PFSK-1 (cell line): Measurements from ENCODE around the gene GPR137B.

Source experiments
- FOXP2 ChIP-seq: optimal IDR thresholded peaks from 2 replicates; pipeline ENCODE3; 2011; ENCODE audit warnings: borderline replicate concordance, control low read depth, inconsistent platforms; ENCODE audit not compliant: insufficient read depth; ENCODE audit errors: extremely low read length, extremely low read depth
- POLR2AphosphoS5 ChIP-seq: IDR thresholded peaks from 2 replicates; pipeline ENCODE4 v1.6.1; 2012; ENCODE audit warnings: low read depth, mild to moderate bottlenecking, control low read depth, low read length, moderate library complexity
- REST ChIP-seq, 2 experiments: IDR thresholded peaks; 2 replicates each; pipeline versions ENCODE4 v1.6.1 to v1.8.0; 2011 to 2012; ENCODE audit warnings: low read depth in 2 of 2, low read length in 2 of 2, control low read depth in 1 of 2, inconsistent platforms in 1 of 2, mild to moderate bottlenecking in 1 of 2, moderate library complexity in 1 of 2; ENCODE audit not compliant: insufficient read depth in 1 of 2
- SIN3A ChIP-seq: IDR thresholded peaks from 2 replicates; pipeline ENCODE4 v1.6.1; 2012; ENCODE audit warnings: mild to moderate bottlenecking, low read length, moderate library complexity, borderline replicate concordance; ENCODE audit not compliant: insufficient read depth
- TAF1 ChIP-seq: IDR thresholded peaks from 2 replicates; pipeline ENCODE4 v1.6.1; 2012; ENCODE audit warnings: low read length, control low read depth, borderline replicate concordance; ENCODE audit not compliant: insufficient read depth

GRCh38 chr1:236150311-236150955 is 8.1 kb downstream of the GPR137B start:
- TF ChIP-seq POLR2AphosphoS5, result no peak
- TF ChIP-seq SIN3A, result no peak
- no peak for TF ChIP-seq TAF1
- no peak for TF ChIP-seq REST (IDR thresholded peaks at IDR 0.05; ENCODE audit: insufficient read depth in 1 of 2, low read depth in 2 of 2, low read length in 2 of 2)
- no peak for TF ChIP-seq FOXP2
